ENCODE results near the gene ST6GALNAC1.
"Not testable (repeated sequence)": the region's sequence is repeated elsewhere in the genome, so short reads cannot be mapped to it uniquely, and the experiment has no call there.

Gene ST6GALNAC1

GRCh38 chr17:76612465-76612864 lies 31.1 kb downstream of the ST6GALNAC1 start:
- DNase-seq (ENCODE audit: low spot score) = no peak

GRCh38 chr17:76611758-76612157 lies 31.8 kb downstream of the ST6GALNAC1 start:
- DNase-seq (ENCODE audit: low spot score) = no peak

- not testable (repeated sequence) for DNase-seq (ENCODE audit: low spot score)
Measured at GRCh38 chr17:76611080-76611749, 32.3 kb downstream of the ST6GALNAC1 start.

- DNase-seq (ENCODE audit: low spot score) = not testable (repeated sequence)
Measured at GRCh38 chr17:76606685-76607084, 36.9 kb downstream of the ST6GALNAC1 start.

GRCh38 chr17:76601065-76601464 lies 42.5 kb downstream of the ST6GALNAC1 start:
- DNase-seq (ENCODE audit: low spot score) = no peak

- DNase-seq (ENCODE audit: low spot score) = no peak
Measured at GRCh38 chr17:76599694-76600460, 43.7 kb downstream of the ST6GALNAC1 start.

- DNase-seq (ENCODE audit: low spot score) = no peak
Measured at GRCh38 chr17:76598004-76598439, 45.5 kb downstream of the ST6GALNAC1 start.

- DNase-seq (ENCODE audit: low spot score) = no peak
Measured at GRCh38 chr17:76597156-76598003, 46.2 kb downstream of the ST6GALNAC1 start.

- DNase-seq (ENCODE audit: low spot score) = no peak
Measured at GRCh38 chr17:76594690-76595089, 48.9 kb downstream of the ST6GALNAC1 start.

- no peak for DNase-seq (ENCODE audit: low spot score)
Measured at GRCh38 chr17:76593959-76594358, 49.6 kb downstream of the ST6GALNAC1 start.

GRCh38 chr17:76593384-76593826 lies 50.2 kb downstream of the ST6GALNAC1 start:
- DNase-seq (ENCODE audit: low spot score) = no peak

- no peak for DNase-seq (ENCODE audit: low spot score)
Measured at GRCh38 chr17:76588182-76588581, 55.4 kb downstream of the ST6GALNAC1 start.

GRCh38 chr17:76586741-76587487 lies 56.6 kb downstream of the ST6GALNAC1 start:
- DNase-seq (ENCODE audit: low spot score) = no peak

GRCh38 chr17:76585649-76586593 lies 57.6 kb downstream of the ST6GALNAC1 start, which contains the start of gene ST6GALNAC2:
ST6GALNAC2 (minus strand) TSS chr17:76585860; CDS start chr17:76585808, 52 bp downstream.
- DNase-seq (ENCODE audit: low spot score) = peak; percentile 20

- no peak for DNase-seq (ENCODE audit: low spot score)
Measured at GRCh38 chr17:76585033-76585648, 58.4 kb downstream of the ST6GALNAC1 start.

GRCh38 chr17:76584427-76585032 lies 59.0 kb downstream of the ST6GALNAC1 start:
- DNase-seq (ENCODE audit: low spot score) = no peak

- DNase-seq (ENCODE audit: low spot score) = no peak
Measured at GRCh38 chr17:76582660-76583059, 60.9 kb downstream of the ST6GALNAC1 start.

- no peak for DNase-seq (ENCODE audit: low spot score)
Measured at GRCh38 chr17:76581515-76581914, 62.0 kb downstream of the ST6GALNAC1 start.

GRCh38 chr17:76579281-76579680 lies 64.3 kb downstream of the ST6GALNAC1 start:
- no peak for DNase-seq (ENCODE audit: low spot score)

Data from CD4-positive, alpha-beta T cell treated with Interleukin-6 at 100 ng/mL for 8 hours (primary cell).